GM18505 (cell line): ENCODE measurements around the gene DCAF6.

Experiments used
- ATAC-seq: cut with Tn5 transposase; IDR thresholded peaks from one replicate; pipeline ENCODE4 v1.9.1; 2021; ENCODE audit not compliant: unreplicated experiment
- POLR2A ChIP-seq: IDR thresholded peaks from 4 replicates; pipeline ENCODE4 v1.6.1; 2011; ENCODE audit warnings: borderline replicate concordance; ENCODE audit not compliant: insufficient read depth, insufficient read length; ENCODE audit errors: extremely low read depth

DCAF6 gene

GRCh38 chr1:168092566-168093355, 156.3 kb downstream of the DCAF6 start:
- TF ChIP-seq POLR2A: no peak
- ATAC-seq: no peak

- ATAC-seq: no peak
Observed at GRCh38 chr1:168093616-168094015, 157.1 kb downstream of the DCAF6 start.

GRCh38 chr1:168095476-168095875, 159.0 kb downstream of the DCAF6 start:
- TF ChIP-seq POLR2A: no peak
- ATAC-seq: no peak

More at GRCh38 chr1:168093616-168094015, 157.1 kb downstream of the DCAF6 start:
- no peak for TF ChIP-seq POLR2A

GRCh38 chr1:168096296-168097165, 160.0 kb downstream of the DCAF6 start:
- ATAC-seq: no peak
- no peak for TF ChIP-seq POLR2A

- ATAC-seq: no peak
- TF ChIP-seq POLR2A: no peak
Observed at GRCh38 chr1:168097921-168098528, 161.5 kb downstream of the DCAF6 start.

GRCh38 chr1:168098534-168099320, 162.2 kb downstream of the DCAF6 start:
- TF ChIP-seq POLR2A: no peak
- ATAC-seq: no peak

- TF ChIP-seq POLR2A: no peak
Observed at GRCh38 chr1:168099337-168099801, 162.9 kb downstream of the DCAF6 start.

GRCh38 chr1:168100315-168101002, 164.0 kb downstream of the DCAF6 start:
- ATAC-seq: no peak
- TF ChIP-seq POLR2A: no peak

More at GRCh38 chr1:168099337-168099801, 162.9 kb downstream of the DCAF6 start:
- no peak for ATAC-seq

GRCh38 chr1:168101336-168101735, 164.9 kb downstream of the DCAF6 start:
- no peak for TF ChIP-seq POLR2A
- ATAC-seq: no peak

- no peak for TF ChIP-seq POLR2A
- ATAC-seq: no peak
Observed at GRCh38 chr1:168102487-168102886, 166.0 kb downstream of the DCAF6 start.

GRCh38 chr1:168104535-168104934, 168.1 kb downstream of the DCAF6 start:
- no peak for TF ChIP-seq POLR2A
- no peak for ATAC-seq

GRCh38 chr1:168105846-168106245, 169.4 kb downstream of the DCAF6 start:
- TF ChIP-seq POLR2A: no peak
- ATAC-seq: no peak
